ENCODE measurements around the gene TBL1XR1.

DNA sequence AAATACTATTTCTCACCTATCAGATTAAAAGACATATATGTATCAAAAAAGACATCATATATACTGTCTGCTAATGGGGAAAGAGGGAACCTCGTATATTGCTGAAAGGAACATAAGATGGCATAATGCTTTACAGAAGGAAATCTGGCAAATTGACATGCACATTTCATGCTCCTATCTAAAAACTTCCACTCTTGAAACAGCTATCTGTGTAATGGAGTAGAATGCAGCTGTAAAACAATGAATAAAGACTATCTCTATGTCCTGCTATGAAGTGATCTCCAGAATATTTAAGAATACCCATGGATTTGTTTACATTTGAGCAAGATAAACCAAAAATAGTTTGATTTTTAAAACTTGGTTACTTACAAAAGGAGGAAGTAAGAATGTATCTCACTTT is 107.4 kb downstream of the TBL1XR1 start:
- no peak for TF ChIP-seq CTCF (IDR thresholded peaks at IDR 0.05; ENCODE audit: insufficient read depth, low read length, poor library complexity, severe bottlenecking)
- TF ChIP-seq EZH2phosphoT487 (conservative IDR thresholded peaks at IDR 0.05; ENCODE audit: low read length) = no peak
